Rectal smooth muscle tissue (tissue), 1 donor: ENCODE data around the gene HS1BP3.

Source experiments
- H3K27ac ChIP-seq: one replicate; pipeline ENCODE4 v1.7.0; 2013; ENCODE audit warnings: low read depth, low read length, inconsistent platforms
- H3K27me3 ChIP-seq: one replicate; pipeline ENCODE4 v1.7.0; 2013; ENCODE audit warnings: low read length; ENCODE audit not compliant: control insufficient read depth, insufficient read depth
- H3K36me3 ChIP-seq: one replicate; pipeline ENCODE4 v1.7.0; 2013; ENCODE audit warnings: low read length; ENCODE audit not compliant: control insufficient read depth, insufficient read depth
- H3K4me1 ChIP-seq: one replicate; pipeline ENCODE4 v1.7.0; 2013; ENCODE audit warnings: low read length; ENCODE audit not compliant: control insufficient read depth, insufficient read depth
- H3K4me3 ChIP-seq: one replicate; pipeline ENCODE4 v1.7.0; 2013; ENCODE audit warnings: low read length
- H3K9ac ChIP-seq: one replicate; pipeline ENCODE4 v1.7.0; 2013; ENCODE audit warnings: low read length

HS1BP3 gene

GRCh38 chr2:20682167-20682920 lies 31.4 kb upstream of the HS1BP3 start:
- peaks cover 2% of the 10 kb centered on the region for H3K4me1 ChIP-seq
- H3K4me3 ChIP-seq = no peak overlapping the region
- no peak overlapping the region for H3K27ac ChIP-seq
- no peak overlapping the region for H3K9ac ChIP-seq
- H3K36me3 ChIP-seq = no peaks in the 10 kb centered on the region
- H3K27me3 ChIP-seq = no peaks in the 10 kb centered on the region

- H3K27me3 ChIP-seq = no peaks in the 10 kb centered on the region
- H3K9ac ChIP-seq = no peak overlapping the region
- H3K36me3 ChIP-seq = no peaks in the 10 kb centered on the region
- H3K4me1 ChIP-seq = peaks cover 2% of the 10 kb centered on the region
- no peak overlapping the region for H3K4me3 ChIP-seq
- H3K27ac ChIP-seq = no peak overlapping the region
These were observed 30.0 kb upstream of the HS1BP3 start for GRCh38 chr2:20680744-20681375.

GRCh38 chr2:20678780-20679179 lies 27.9 kb upstream of the HS1BP3 start:
- Histone ChIP-seq H3K9ac (no peak overlapping the region), H3K27ac (no peak overlapping the region), H3K36me3 (no peaks in the 10 kb centered on the region), H3K4me3 (no peak overlapping the region), H3K4me1 (peaks cover 2% of the 10 kb centered on the region), H3K27me3 (peaks cover under 1% of the 10 kb centered on the region)

GRCh38 chr2:20678086-20678395 lies 27.1 kb upstream of the HS1BP3 start:
- no peak overlapping the region for H3K9ac ChIP-seq
- H3K27me3 ChIP-seq = peaks cover 3% of the 10 kb centered on the region
- no peak overlapping the region for H3K4me3 ChIP-seq
- peaks cover 2% of the 10 kb centered on the region for H3K4me1 ChIP-seq
- H3K36me3 ChIP-seq = no peaks in the 10 kb centered on the region
- no peak overlapping the region for H3K27ac ChIP-seq

GRCh38 chr2:20677301-20678085 lies 26.6 kb upstream of the HS1BP3 start:
- Histone ChIP-seq H3K36me3 (no peaks in the 10 kb centered on the region), H3K4me3 (no peak overlapping the region), H3K27me3 (peaks cover 6% of the 10 kb centered on the region), H3K9ac (no peak overlapping the region), H3K4me1 (peaks cover 2% of the 10 kb centered on the region), H3K27ac (no peak overlapping the region)

GRCh38 chr2:20676353-20677215 lies 25.7 kb upstream of the HS1BP3 start:
- H3K4me1 ChIP-seq = peaks cover 2% of the 10 kb centered on the region
- H3K36me3 ChIP-seq = no peaks in the 10 kb centered on the region
- no peak overlapping the region for H3K27ac ChIP-seq
- H3K4me3 ChIP-seq = no peak overlapping the region
- H3K9ac ChIP-seq = no peak overlapping the region
- peaks cover 9% of the 10 kb centered on the region for H3K27me3 ChIP-seq

GRCh38 chr2:20675701-20676352 lies 24.9 kb upstream of the HS1BP3 start:
- peaks cover 2% of the 10 kb centered on the region for H3K4me1 ChIP-seq
- H3K27me3 ChIP-seq = peaks cover 14% of the 10 kb centered on the region
- H3K36me3 ChIP-seq = no peaks in the 10 kb centered on the region
- H3K9ac ChIP-seq = no peak overlapping the region
- no peak overlapping the region for H3K4me3 ChIP-seq
- no peak overlapping the region for H3K27ac ChIP-seq

- Histone ChIP-seq H3K27ac (no peak overlapping the region), H3K9ac (no peak overlapping the region), H3K36me3 (no peaks in the 10 kb centered on the region), H3K27me3 (peaks cover 21% of the 10 kb centered on the region), H3K4me3 (no peak overlapping the region), H3K4me1 (peaks cover 2% of the 10 kb centered on the region)
These were observed 24.2 kb upstream of the HS1BP3 start for GRCh38 chr2:20674974-20675679.

GRCh38 chr2:20674309-20674965 lies 23.5 kb upstream of the HS1BP3 start:
- H3K4me3 ChIP-seq = no peak overlapping the region
- no peaks in the 10 kb centered on the region for H3K36me3 ChIP-seq
- H3K9ac ChIP-seq = no peak overlapping the region
- peaks cover 28% of the 10 kb centered on the region for H3K27me3 ChIP-seq
- H3K4me1 ChIP-seq = peaks cover 2% of the 10 kb centered on the region
- no peak overlapping the region for H3K27ac ChIP-seq

- Histone ChIP-seq H3K27me3 (peaks cover 33% of the 10 kb centered on the region), H3K9ac (no peak overlapping the region), H3K4me3 (no peak overlapping the region), H3K4me1 (peaks cover 2% of the 10 kb centered on the region), H3K36me3 (no peaks in the 10 kb centered on the region), H3K27ac (no peak overlapping the region)
These were observed 22.9 kb upstream of the HS1BP3 start for GRCh38 chr2:20673686-20674308.
